ENCODE results near the gene NUDT22. TPM values are rescaled to one million over a fixed set of nuclear protein-coding genes. Genes with fewer than 3 reads are reported as not detected.
"Not testable (repeated sequence)": the region's sequence is repeated elsewhere in the genome, so short reads cannot be mapped to it uniquely, and the experiment has no call there.

NUDT22 gene
- total RNA-seq, 1 donor from 2014 or later = 73.9 TPM

GRCh38 chr11:64238999-64239398, 12.9 kb downstream of the NUDT22 start:
- intact Hi-C loops (cut with micrococcal nuclease) = no loop called here
- ATAC-seq = no peak
- peak; percentile 27 for DNase-seq

GRCh38 chr11:64239662-64240434, 13.8 kb downstream of the NUDT22 start:
- DNase-seq (peak; percentile 25), ATAC-seq (no peak)
- intact Hi-C loops (cut with micrococcal nuclease) = no loop called here

- DNase-seq (peak; percentile 99), ATAC-seq (peak; percentile 76)
- intact Hi-C loops (cut with micrococcal nuclease) = no loop called here
These were observed 14.6 kb downstream of the NUDT22 start, which contains the start of gene FKBP2 for GRCh38 chr11:64240435-64241240. Gene FKBP2 (plus strand): TSS chr11:64241095. CDS start chr11:64242388, 1,293 bp downstream.

- intact Hi-C loops (cut with micrococcal nuclease) = no loop called here
- peak; percentile 85 for ATAC-seq
- DNase-seq = peak; percentile 100
These were observed 15.1 kb downstream of the NUDT22 start for GRCh38 chr11:64241241-64241490.

GRCh38 chr11:64241491-64242374, 15.7 kb downstream of the NUDT22 start:
- intact Hi-C loops (cut with micrococcal nuclease) = no loop called here
- DNase-seq (peak; percentile 68), ATAC-seq (peak; percentile 12)

- ATAC-seq = no peak
- DNase-seq = no peak
- intact Hi-C loops (cut with micrococcal nuclease) = no loop called here
These were observed 17.3 kb downstream of the NUDT22 start for GRCh38 chr11:64243236-64243854.

GRCh38 chr11:64244107-64244506, 18.0 kb downstream of the NUDT22 start:
- DNase-seq = no peak
- intact Hi-C loops (cut with micrococcal nuclease) = no loop called here
- ATAC-seq = no peak

GRCh38 chr11:64244966-64245365, 18.9 kb downstream of the NUDT22 start:
- ATAC-seq (no peak), DNase-seq (no peak)
- intact Hi-C loops (cut with micrococcal nuclease) = no loop called here

GRCh38 chr11:64245401-64245796, 19.3 kb downstream of the NUDT22 start:
- DNase-seq (peak; percentile 69), ATAC-seq (no peak)
- intact Hi-C loops (cut with micrococcal nuclease) = no loop called here

GRCh38 chr11:64245797-64246620, 19.9 kb downstream of the NUDT22 start:
- intact Hi-C loops (cut with micrococcal nuclease) = no loop called here
- peak; percentile 80 for DNase-seq

GRCh38 chr11:64246621-64246870, 20.5 kb downstream of the NUDT22 start:
- DNase-seq = peak; percentile 49
- ATAC-seq; intact Hi-C loops (cut with micrococcal nuclease): not testable (repeated sequence)

More at GRCh38 chr11:64245797-64246620, 19.9 kb downstream of the NUDT22 start:
- ATAC-seq = no peak

- DNase-seq = peak; percentile 96
- peak; percentile 76 for ATAC-seq
- intact Hi-C loops (cut with micrococcal nuclease) = no loop called here
These were observed 21.0 kb downstream of the NUDT22 start, which contains the start of gene PPP1R14B for GRCh38 chr11:64246871-64247728. Gene PPP1R14B (minus strand): TSS chr11:64246943. CDS start chr11:64246673, 270 bp downstream.

GRCh38 chr11:64247729-64248531, 21.9 kb downstream of the NUDT22 start:
- peak; percentile 3 for ATAC-seq
- intact Hi-C loops (cut with micrococcal nuclease) = no loop called here
- DNase-seq = no peak

GRCh38 chr11:64248578-64248977, 22.5 kb downstream of the NUDT22 start:
- DNase-seq = no peak
- intact Hi-C loops (cut with micrococcal nuclease) = no loop called here

GRCh38 chr11:64249038-64249437, 23.0 kb downstream of the NUDT22 start:
- DNase-seq (no peak), ATAC-seq (no peak)
- intact Hi-C loops (cut with micrococcal nuclease) = no loop called here

More at GRCh38 chr11:64248578-64248977, 22.5 kb downstream of the NUDT22 start:
- ATAC-seq = no peak

- ATAC-seq (no peak), DNase-seq (no peak)
- intact Hi-C loops (cut with micrococcal nuclease) = no loop called here
These were observed 23.7 kb downstream of the NUDT22 start for GRCh38 chr11:64249563-64250414.

Data from left ventricle myocardium superior (tissue), 1 donor.